ENCODE results near the gene HSP90B1.

HSP90B1 gene

DNA sequence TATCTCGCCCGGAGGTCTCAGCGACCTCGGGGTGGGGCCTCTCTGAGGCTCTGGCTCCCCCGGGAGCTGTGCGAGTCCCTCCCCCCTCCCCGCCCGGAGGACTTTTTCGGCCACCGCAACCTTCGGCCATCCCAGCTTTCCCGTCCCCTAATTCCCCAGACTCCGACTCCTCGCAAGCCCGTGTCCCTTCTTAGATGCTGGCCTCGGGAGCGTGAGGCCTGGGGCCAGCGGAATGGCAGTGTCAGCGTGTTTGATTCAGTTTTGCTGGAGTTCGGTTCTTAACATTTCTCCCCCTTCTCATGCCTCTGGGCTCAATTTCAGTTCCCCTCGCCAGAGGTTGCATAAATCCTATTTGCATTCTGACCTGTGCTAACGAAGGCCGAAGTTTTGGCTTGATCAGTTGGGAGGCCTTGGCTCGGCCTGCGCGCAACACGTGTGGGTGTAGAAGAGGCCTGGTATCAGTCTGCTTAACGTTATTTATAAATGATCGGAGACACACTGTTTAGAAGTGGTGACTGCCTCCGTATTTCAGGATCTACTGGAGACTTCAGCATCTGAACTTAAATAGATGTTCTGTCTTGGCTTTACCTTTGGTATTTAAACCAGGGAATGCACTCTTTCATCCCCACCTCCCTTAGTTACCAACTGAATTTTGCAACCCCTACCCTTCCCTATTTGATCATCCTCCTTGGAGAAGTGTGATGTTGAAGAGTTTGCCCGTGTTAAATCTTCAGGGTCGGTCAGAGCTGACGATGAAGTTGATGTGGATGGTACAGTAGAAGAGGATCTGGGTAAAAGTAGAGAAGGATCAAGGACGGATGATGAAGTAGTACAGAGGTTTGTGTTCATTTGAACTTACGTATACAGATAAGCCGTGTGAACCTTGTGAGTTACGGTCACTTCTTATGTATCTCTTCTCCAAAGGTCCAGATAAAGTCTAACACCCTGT, 851 bp downstream of the HSP90B1 start:
- peak; percentile 62 for DNase-seq

DNA sequence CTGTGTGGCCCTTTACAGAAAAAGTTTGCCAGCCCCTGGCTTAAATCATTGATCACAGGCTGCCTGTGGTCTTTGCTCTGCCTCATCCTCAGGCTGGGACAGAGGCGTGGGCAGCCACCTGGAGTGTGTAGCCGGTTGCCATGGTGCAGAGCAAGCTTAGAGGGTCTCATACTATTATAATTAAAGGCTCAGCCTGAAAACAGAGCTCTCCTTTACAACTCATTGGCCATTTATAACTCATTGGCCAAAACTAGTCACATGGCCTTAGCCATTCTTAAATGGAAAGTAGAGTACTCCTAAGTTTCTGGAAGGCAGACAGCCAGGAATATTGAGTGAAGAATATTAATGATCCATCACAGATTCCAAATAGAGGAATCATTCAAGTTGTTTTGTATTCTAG, 3.0 kb downstream of the HSP90B1 start:
- DNase-seq: no peak

DNA sequence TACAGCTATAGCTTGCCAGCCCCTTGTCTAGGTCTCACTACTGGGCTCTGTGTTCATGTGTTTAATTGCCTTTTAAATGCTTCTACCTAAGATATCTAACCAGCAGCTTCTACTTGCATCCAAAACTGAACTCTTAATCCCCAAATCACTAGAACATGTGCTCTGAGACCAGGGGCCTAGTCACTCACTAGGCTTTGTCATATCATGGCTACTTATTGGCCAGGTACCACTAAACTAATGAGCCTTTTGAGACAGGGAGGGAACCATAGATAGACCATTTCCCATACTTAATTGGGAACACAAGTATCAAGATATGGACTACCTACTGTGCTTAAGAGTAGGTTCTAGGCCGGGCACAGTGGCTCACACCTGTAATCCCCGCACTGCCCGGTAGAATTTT, 6.5 kb downstream of the HSP90B1 start:
- DNase-seq: no peak

DNA sequence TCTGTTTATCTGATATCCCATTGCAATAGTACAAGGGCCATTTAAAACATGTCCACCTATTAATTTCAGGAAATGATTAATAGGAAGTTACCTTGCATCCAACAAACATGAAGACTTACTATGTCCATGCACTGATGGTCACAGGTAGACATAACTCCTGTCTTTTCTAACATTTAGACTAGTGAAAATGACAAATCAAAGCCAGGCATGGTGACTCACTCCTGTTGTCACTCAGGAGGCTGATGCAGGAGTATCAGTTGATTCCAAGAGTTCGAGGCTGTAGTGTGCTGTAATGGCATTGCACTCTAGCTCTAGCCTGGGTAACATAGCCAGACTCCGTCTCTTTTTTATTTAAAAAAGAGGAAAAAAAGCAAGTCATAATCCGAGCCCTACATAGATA, 14.8 kb downstream of the HSP90B1 start:
- DNase-seq: no peak

DNA sequence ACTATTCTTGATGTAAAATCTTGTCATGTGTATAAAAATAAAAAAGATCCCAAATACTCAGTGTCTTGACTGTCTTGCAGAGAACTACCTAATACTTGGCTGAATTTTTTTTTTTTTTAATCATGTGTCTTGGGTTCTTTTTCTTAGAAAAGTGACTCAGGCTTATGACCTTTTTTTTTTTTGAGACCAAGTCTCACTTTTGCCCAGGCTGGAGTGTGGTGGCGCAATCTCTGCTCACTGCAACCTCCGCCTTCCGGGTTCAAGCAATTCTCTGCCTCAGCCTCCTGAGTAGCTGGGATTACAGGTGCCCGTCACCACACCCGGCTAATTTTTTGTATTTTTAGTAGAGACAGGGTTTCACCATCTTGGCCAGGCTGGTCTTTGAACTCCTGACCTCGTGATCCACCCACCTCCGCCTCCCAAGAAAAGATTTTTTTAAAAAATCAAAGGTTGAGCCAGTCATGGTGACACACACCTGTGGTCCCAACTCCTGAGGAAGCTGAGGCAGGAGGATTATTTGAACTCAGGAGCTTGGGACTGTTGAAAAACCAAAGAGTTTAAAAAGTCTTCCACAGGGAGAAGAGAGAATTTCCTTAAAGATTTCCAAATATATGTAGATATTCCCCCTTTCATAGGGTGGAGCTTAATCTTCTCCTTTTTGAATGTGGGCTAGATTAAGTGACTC, 17.8 kb downstream of the HSP90B1 start:
- DNase-seq: no peak

DNA sequence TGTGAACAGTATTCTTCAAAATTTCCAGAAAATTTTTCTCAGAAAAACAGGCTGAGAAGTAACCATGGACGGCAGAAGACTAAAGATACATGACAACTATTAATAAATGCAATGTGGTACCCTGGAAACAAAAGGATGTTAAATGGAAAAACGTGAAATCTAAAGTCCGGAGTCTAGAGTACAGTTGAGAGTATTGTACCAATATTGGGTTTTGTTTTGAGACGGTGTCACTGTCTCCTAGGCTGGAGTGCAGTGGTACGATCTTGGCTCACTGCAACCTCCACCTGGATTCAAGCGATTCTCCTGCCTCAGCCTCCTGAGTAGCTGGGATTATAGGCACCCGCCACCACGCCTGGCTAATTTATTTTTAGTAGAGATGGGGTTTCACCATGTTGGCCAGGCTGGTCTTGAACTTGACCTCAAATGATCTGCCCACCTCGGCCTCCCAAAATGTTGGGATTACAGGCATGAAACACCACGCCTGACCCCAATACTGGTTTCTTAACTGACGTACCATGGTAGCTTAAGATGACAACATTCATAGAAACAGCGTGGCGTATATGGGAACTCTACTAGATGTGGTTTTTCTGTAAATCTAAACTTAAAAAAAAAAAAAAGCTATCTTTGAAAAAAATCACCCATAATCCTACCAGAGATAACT, 18.7 kb downstream of the HSP90B1 start:
- no peak for DNase-seq

DNA sequence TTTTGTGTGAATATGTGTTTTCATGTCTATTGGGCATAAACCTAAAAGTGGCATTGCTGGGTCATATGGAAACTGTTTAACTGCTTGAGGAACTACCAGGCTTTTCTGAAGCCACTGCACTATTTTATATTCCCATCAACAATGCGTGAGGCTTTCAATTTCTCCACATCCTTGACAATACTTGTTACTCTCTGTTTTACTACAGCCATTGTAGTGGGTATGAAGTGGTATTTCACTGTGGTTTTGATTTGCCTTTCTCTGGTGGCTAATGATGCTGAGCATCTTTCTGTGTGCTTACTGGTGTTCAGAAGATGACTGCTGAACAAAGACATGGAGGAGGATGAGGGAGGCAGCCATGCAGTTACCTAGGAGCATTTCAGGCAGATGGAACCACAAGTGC, 22.3 kb downstream of the HSP90B1 start:
- no peak for DNase-seq

DNA sequence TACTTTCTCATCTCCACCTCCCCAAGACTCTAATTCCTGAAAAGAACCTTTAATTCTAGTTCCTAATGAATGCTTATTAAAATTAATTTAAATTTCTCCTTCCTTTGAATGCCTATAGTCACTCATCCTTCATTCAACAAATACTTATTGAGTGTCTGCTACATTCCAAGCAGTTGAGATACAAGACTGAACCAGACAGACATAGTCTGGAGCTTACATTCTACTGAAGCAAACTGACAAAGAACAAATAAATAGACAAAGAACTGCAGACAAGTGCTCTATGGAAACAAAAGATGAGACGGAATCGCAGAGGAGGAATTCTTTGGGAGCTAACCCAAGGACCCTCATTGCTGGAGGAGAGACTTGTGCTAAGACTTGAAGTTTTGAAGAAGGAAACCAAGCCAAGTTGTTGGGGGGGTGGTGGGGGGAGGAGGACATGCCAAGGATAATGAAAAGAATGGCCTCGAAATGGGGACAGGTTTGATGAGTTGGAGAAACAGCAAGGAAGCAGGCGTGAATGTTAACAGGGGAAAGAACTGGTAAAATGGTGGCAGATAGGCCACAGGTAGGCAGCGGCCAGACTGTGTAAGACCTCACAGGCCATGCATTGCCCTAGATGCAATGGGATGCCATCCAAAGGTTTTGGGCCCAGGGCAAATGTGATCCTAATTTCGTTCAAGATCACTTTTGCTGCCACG, 25.8 kb downstream of the HSP90B1 start:
- no peak for DNase-seq

DNA sequence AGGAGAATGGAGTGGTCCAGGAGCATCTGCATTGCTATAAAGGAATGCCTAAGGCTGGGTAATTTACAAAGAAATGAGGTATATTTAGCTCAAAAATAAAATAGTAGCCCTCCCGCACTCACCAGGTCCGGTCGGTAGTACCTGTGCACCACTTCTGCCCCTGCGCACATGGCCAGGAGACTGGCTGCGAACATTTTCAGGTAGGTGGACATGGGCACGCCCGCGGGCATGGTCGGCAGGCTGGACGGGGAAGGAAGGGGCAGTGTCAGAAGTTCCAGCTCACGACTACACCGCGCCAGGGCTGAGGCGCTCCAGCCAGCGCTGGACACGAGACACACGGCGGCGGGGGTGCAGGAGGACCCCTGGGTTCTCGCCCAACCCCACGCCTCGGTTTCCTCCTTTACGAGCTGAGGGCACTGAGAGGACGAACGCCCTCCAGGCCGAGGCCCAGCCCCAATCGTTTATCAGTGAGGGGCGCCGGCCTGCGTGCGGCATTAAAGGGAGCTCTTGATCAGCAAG, 26.4 kb downstream of the HSP90B1 start:
- no peak for DNase-seq

DNA sequence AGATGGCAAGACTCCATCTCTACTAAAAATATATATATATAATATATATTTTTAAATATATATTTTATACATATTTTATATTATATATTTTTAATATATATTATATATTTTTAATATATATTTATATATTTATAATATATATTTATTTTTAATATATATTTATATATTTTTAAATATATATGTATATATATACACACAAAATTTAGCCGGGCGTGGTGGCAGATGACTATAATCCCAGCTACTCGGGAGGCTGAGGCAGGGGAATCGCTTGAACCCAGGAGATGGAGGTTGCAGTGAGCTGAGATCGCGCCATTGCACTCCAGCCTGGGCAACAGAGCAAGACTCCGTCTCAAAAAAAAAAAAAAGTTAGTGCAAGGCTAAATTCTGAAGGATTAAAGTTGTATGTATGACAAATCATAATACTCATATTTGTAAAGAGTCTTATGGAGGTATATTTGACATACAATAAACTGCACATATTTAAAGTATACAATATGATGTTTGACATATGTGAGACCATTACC, 27.7 kb downstream of the HSP90B1 start:
- no peak for DNase-seq

DNA sequence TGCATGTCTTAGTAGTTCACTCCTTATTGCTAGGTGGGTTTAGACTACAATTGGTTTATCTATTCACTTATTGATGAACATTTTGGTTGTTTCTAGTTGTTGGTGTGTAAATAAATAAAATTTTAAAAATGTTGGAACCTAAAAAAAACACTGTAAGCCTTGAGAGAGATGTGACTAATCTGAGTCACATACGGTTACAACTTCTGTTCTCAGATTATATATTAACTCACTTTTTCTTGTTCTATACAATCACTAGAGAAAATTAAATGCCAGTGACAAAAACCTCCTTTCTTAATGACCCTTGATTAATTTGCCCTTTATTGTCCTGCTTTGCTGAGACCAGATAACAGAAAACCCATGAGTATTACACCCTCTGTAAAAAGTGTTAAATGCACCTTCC, 28.4 kb downstream of the HSP90B1 start:
- no peak for DNase-seq

DNA sequence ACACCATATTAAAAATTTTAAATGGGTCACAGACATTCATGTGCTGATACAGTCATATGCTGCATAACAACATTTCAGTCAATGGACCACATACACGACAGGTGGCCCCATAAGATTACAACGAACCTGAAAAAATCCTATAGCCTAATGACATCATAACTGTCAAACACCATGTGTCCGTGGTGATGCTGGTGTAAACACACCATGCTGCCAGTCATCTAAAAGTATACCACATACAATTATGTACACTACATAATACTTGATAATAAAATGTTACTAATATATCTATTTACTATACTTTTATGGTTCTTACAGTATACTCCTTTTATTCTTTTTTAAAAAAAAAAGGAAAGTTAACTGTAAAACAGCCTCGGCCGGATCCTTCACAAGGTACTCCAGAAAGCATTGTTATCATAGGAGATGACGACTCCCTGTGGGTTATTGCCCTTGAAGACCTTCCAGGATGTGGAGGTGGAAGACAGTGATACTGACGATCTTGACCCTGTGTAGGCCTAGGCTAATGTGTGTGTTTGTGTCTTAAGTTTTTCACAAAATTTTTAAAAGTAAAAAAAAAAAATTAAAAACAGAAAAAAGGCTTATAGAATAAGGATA, 30.5 kb downstream of the HSP90B1 start:
- no peak for DNase-seq

DNA sequence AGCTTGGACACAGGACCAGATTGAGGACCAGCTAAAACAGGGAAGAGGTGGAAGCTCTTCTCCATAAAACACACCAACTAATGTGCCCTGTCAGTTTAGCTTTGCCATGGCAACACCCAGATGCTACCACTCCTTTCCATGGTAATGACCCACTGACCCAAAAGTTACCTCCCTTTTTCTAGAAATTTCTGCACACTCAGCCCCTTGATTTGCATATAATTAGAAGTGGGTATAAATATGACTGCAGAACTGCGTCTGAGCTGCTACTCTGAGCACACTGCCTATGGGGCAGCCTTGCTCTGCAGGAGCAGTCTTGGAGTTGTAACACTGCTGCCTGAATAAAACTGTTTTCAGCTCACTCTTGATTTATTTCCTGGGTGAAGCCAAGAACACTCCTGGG, 32.3 kb downstream of the HSP90B1 start:
- DNase-seq: no peak

DNA sequence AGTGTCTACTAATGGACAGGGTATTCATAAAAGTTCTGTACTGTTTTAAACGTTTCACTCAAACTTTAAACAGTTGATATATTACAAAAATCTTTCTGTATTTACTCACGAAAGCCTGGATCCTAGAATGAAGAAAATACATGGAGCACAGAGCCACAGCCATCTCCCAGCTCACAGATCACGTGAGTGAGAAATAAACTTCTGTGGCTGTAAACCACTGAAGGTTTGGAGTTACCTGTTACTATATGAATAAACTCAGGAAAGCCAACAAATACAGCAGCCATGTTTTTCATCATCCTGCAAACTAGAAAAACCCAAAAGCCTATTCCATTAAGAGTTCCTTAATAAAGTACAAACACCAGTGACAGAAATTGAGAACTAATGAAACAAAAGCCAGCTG, 34.6 kb downstream of the HSP90B1 start:
- no peak for DNase-seq

DNA sequence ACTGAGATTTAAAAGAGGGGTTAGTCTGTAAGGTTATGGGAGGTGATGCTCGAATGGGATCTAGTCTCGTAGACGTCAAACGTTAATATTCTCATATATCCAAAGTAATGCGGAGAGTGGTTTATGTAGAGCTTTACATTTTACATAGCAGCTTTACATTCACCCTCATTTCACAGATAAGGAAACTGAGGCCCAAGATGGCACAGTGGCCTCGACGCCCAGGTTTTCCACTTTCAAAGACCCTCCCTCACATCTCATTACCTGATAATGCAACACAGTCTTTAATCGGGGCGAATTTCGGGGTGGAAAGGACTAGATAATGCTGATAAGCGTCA, 35.0 kb downstream of the HSP90B1 start:
- no peak for DNase-seq

DNA sequence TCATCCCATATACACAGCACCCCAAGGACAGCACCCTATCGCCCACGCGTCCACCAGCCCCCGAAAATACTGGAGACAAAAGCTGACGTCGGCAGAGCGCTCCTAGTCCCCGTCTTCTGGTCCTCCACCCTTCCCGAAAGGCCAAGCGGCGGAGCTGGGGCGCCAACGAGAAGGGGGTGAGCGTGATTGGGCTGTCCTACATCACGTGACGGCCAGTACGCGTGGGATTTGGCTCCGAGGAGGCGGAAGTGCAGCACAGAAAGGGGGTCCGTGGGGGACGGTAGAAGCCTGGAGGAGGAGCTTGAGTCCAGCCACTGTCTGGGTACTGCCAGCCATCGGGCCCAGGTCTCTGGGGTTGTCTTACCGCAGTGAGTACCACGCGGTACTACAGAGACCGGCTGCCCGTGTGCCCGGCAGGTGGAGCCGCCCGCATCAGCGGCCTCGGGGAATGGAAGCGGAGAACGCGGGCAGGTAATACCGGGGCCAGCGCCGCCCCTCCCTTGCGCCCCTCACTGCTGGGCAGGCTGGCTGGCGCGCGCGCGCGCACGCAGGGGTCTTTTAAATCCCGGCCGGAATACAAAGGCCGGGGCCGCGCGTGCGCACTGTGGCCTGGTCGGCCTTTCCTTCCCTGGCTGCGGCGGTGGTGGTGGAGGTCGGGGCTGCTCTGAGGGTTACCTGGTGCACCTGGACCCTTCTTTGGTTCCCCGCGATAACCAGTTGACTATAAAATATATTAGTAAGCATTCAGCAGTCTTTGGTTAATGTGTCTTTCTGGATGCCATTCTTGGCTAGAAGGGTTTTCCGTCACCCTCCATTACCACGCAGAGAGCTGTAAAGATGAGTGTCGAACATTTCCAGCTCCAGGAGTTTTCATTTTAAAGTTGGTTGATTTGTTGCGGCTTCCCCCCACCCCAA, 35.6 kb downstream of the HSP90B1 start, which contains the start of gene TDG:
TSS of gene TDG (plus strand) at position 283 of the 915 bp plus-strand sequence. CDS start at position 449, 166 bp downstream.
- peak; percentile 99 for DNase-seq

DNA sequence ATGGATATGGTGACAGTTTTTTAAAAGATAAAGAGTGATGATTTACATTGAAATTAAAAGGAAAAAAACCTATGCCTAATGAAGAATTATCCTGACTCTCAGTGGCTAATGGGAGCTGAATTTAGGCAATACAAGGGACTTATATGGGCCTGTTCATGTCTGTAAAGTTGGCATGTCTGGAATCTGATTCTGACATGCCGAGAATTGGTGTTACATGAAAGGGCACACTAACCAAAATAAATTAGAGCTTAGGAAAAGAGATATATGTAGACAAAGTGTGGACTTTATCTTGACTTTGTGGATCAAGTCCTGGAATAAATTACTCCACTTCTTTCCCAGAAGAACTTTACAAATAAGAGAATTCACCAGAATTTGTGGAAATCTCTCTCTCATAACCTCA, 36.5 kb downstream of the HSP90B1 start:
- DNase-seq: no peak

DNA sequence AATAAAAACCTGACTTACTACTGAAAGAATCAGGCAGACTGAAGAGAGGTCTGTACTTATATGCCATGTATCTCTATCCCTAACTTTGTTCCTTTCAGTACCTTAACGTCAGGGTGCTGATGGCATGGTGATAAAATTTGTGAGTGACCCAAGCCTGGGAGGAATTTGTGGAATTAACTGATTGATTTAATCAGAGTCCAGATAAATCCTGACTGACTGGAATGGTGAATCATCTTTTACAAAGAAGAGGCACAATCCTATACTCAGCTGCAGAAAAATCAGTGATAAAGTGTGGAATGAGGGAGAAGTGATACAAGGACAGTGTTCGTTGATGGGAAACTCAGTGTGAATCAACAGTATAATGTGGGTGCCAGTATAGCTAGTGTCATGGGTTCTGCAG, 39.2 kb downstream of the HSP90B1 start:
- no peak for DNase-seq

DNA sequence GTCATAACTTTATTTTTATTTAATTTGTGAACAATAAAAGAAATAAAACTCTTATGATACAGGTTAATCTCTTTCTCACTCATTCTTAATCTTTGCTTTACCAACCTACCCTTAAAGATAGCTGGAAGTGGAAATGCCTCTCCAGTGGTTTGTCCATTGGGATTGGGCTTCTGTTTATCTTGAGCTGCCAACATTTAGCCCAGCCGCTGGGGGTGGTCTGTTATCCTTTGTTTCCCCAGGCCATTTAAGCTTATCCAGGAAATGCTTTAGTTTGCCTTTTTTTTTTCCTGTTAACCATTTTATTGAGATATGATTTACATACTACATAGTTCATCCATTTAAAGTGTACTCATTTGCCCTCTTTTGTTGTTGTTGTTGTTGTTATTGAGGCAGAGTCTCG, 43.7 kb downstream of the HSP90B1 start:
- no peak for DNase-seq

DNA sequence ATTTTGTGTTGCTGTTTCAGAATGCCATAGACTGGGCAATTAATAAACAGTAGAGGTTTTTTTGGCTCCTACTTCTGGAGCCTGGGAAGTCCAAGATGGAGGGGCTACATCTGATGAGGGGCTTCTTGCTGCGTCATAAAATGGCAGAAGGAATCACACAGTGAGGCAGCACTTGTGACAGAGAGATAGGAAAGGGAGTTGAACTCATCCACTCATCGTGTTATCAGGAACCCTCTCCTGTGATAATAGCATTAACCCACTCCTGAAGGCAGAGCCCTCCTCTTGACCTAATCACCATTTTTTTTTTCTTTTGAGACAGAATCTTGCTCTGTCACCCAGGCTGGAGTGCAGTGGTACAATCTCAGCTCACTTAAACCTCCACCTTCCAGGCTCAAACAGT, 45.2 kb downstream of the HSP90B1 start:
- no peak for DNase-seq

DNA sequence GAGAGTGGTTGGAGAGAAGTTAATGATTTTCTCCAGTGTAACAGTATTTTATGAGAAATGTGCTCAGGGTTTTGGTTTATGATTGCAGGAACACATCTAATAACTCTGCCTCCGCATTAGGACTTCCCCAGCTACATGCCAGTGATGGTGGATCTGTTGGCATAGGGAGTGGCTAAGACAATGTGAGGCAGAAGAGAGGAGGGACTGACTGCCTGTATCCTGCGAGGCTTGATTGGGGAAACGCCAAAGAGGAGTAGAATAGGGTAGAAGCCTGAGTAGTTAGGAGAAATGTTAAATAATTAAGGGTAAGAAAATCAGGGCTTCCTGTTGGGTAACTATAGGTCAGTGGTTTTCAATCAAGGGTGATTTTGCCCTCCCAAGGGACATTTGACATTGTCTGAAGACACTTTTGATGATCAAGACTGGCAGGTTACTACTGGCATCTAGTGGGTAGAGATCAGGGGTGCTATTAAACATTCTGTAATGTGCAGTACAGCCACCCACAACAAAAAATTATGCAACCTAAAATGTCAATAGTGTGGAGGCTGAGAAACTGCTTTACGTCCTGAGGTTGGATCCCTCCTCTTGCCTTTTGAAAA, 48.3 kb downstream of the HSP90B1 start:
- DNase-seq: no peak

Data from femur (tissue), 1 donor.